ENCODE data around the gene ITPR2. TPM values are rescaled to one million over a fixed set of nuclear protein-coding genes. Genes with fewer than 3 reads are reported as not detected.
"Not testable (repeated sequence)": the region's sequence is repeated elsewhere in the genome, so short reads cannot be mapped to it uniquely, and the experiment has no call there.

ITPR2 gene
- total RNA-seq, 3 donors from 2014 or later: 18.2 to 26.7 (median 21.0) TPM

DNA sequence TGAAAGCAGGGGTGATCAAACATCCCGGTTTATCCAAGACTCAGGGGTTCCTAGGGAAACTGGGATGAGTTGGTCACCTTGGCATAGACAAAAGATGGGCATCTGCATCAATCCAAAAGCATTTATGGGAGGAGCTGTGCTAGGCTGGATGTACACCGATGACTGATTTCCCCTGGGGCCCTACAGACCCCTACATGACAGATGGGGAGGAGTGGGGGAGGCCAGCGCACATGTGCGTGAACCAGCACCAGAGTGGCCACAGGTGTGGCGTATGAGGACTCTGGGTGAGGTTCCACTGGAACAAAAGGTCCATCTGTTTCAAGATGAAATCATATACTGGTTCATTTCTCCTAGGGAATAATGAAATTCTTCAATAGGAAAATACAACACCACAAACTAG is 210.4 kb downstream of the ITPR2 start:
- Mint-ChIP-seq H3K27me3 (ENCODE audit: low read depth) (no peaks in the 10 kb centered on the region), H3K36me3 (ENCODE audit: insufficient read depth) (peaks cover 55% of the 10 kb centered on the region), H3K9me3 (no peaks in the 10 kb centered on the region), H3K4me1 (ENCODE audit: low read depth) (no peaks in the 10 kb centered on the region), H3K4me3 (no peak overlapping the region)
- no peak for ATAC-seq
- DNase-seq: no peak

- H3K4me1 Mint-ChIP-seq (ENCODE audit: low read depth): no peaks in the 10 kb centered on the region
- no peaks in the 10 kb centered on the region for H3K9me3 Mint-ChIP-seq
- H3K4me3 Mint-ChIP-seq: no peak overlapping the region
- no peaks in the 10 kb centered on the region for H3K27me3 Mint-ChIP-seq (ENCODE audit: low read depth)
- peaks cover 52% of the 10 kb centered on the region for H3K36me3 Mint-ChIP-seq (ENCODE audit: insufficient read depth)
- no peak for ATAC-seq
- no peak for DNase-seq
Observed at GRCh38 chr12:26621932-26622331, 211.1 kb downstream of the ITPR2 start.

- peaks cover 51% of the 10 kb centered on the region for H3K36me3 Mint-ChIP-seq (ENCODE audit: insufficient read depth)
- no peak for DNase-seq
- no peak overlapping the region for H3K4me3 Mint-ChIP-seq
- H3K4me1 Mint-ChIP-seq (ENCODE audit: low read depth): no peaks in the 10 kb centered on the region
- H3K27me3 Mint-ChIP-seq (ENCODE audit: low read depth): no peaks in the 10 kb centered on the region
- ATAC-seq: no peak
- H3K9me3 Mint-ChIP-seq: no peaks in the 10 kb centered on the region
Observed at GRCh38 chr12:26620907-26621306, 212.1 kb downstream of the ITPR2 start.

DNA sequence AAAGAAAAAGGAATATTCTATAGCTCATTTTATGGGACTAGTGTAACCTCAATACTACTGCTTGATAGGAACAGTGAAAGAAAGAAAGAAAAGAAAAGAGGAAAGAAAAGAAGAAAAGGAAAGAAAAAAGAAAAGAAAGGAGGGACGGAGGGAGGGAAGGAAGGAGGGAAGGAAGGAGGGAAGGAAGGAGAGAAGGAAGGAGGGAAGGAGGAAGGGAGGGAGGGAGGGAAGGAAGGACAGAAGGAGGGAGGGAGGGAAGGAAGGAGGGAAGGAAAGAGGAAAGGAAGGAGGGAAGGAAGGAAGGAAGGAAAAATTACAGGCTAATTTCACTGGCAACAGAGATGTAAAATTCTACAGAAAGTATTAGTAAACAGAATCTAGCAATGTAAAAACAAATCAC is 215.5 kb downstream of the ITPR2 start:
- Mint-ChIP-seq H3K9me3 (no peaks in the 10 kb centered on the region), H3K4me1 (ENCODE audit: low read depth) (no peaks in the 10 kb centered on the region), H3K36me3 (ENCODE audit: insufficient read depth) (peaks cover 42% of the 10 kb centered on the region), H3K4me3 (no peak overlapping the region), H3K27me3 (ENCODE audit: low read depth) (no peaks in the 10 kb centered on the region)
- ATAC-seq: no peak
- no peak for DNase-seq

DNA sequence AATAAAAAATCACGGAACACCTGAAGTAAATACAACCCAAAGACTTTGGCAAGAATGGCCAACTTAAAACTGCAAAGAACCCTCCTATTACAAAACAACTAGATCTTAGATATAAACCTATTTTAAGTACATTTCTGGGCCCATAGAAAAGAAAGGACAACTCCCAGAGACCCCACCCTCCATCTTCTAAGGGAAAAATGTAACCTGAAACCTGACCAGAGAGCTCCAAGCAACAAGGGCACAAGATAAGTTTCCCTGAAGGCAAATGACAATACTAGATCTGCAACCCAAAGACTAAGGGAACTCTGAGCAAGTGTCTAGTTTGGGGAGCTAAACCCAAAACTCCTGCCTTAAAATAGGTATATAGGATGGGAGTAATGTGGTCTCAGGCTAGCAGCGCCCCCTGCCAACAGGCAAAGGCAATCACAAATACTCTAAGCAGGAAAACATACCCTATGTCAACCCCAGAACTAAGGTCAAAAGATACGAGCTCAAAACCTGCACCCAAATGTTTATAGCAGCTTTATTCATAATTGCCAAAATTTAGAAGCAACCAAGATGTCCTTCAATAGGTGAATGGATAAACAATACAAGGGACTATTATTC is 218.9 kb downstream of the ITPR2 start:
- DNase-seq (no peak), ATAC-seq (no peak)
- H3K4me1 Mint-ChIP-seq (ENCODE audit: low read depth): no peaks in the 10 kb centered on the region
- peaks cover 27% of the 10 kb centered on the region for H3K36me3 Mint-ChIP-seq (ENCODE audit: insufficient read depth)
- no peaks in the 10 kb centered on the region for H3K9me3 Mint-ChIP-seq
- no peak overlapping the region for H3K4me3 Mint-ChIP-seq
- H3K27me3 Mint-ChIP-seq (ENCODE audit: low read depth): no peaks in the 10 kb centered on the region

- ATAC-seq (no peak), DNase-seq (no peak)
- H3K4me1 Mint-ChIP-seq (ENCODE audit: low read depth): no peaks in the 10 kb centered on the region
- H3K36me3 Mint-ChIP-seq (ENCODE audit: insufficient read depth): peaks cover 19% of the 10 kb centered on the region
- H3K9me3 Mint-ChIP-seq: no peaks in the 10 kb centered on the region
- no peak overlapping the region for H3K4me3 Mint-ChIP-seq
- H3K27me3 Mint-ChIP-seq (ENCODE audit: low read depth): no peaks in the 10 kb centered on the region
Observed at GRCh38 chr12:26612203-26612602, 220.8 kb downstream of the ITPR2 start.

- DNase-seq (no peak), ATAC-seq (no peak)
- H3K36me3 Mint-ChIP-seq (ENCODE audit: insufficient read depth): peaks cover 15% of the 10 kb centered on the region
- H3K4me1 Mint-ChIP-seq (ENCODE audit: low read depth): no peaks in the 10 kb centered on the region
- H3K27me3 Mint-ChIP-seq (ENCODE audit: low read depth): no peaks in the 10 kb centered on the region
- no peak overlapping the region for H3K4me3 Mint-ChIP-seq
- no peaks in the 10 kb centered on the region for H3K9me3 Mint-ChIP-seq
Observed at GRCh38 chr12:26611598-26611997, 221.4 kb downstream of the ITPR2 start.

- Mint-ChIP-seq H3K4me1 (ENCODE audit: low read depth) (no peaks in the 10 kb centered on the region), H3K9me3 (no peaks in the 10 kb centered on the region), H3K36me3 (ENCODE audit: insufficient read depth) (peaks cover 13% of the 10 kb centered on the region), H3K27me3 (ENCODE audit: low read depth) (no peaks in the 10 kb centered on the region), H3K4me3 (no peak overlapping the region)
- ATAC-seq (no peak), DNase-seq (no peak)
Observed at GRCh38 chr12:26610774-26611173, 222.2 kb downstream of the ITPR2 start.

DNA sequence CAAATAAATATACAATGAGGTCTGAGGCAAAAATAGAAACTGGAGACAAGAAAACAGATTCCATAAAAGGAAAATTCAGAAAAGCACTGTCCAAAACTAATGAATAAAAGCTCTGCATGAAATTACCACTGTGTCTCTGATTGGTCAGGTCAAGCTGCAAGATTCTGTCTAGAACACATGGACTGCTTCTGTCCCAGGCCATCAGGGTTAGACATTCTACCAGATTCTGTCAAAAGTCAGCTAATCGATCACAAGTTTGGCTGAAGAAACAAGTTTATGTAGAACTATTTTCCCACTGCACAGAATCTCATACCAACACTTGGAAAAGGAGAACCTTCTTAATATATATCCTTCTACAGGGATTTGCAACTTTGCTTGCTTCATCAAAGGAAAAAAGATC is 223.0 kb downstream of the ITPR2 start:
- Mint-ChIP-seq H3K9me3 (no peaks in the 10 kb centered on the region), H3K4me3 (no peak overlapping the region), H3K36me3 (ENCODE audit: insufficient read depth) (peaks cover 15% of the 10 kb centered on the region), H3K27me3 (ENCODE audit: low read depth) (no peaks in the 10 kb centered on the region), H3K4me1 (ENCODE audit: low read depth) (no peaks in the 10 kb centered on the region)
- no peak for DNase-seq
- ATAC-seq: no peak

DNA sequence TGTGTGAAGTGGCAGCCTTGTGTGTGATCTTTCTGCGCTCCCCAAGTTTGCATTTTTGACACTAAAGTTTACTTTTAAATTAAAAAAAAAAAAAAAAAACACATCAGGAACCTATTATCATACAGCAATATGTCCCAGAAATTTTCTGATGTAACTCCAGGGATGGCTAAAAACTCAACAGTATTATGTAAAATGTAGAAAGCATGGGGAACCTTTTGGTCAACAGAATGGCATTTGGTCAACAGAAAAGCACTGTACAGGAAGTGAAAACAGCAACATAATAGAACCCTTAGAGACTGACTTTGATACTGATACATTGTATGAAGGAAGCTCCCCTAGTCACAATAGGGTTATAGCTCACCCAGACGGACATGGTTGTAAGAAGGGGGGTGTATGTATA is 224.3 kb downstream of the ITPR2 start:
- Mint-ChIP-seq H3K4me1 (ENCODE audit: low read depth) (no peaks in the 10 kb centered on the region), H3K9me3 (no peaks in the 10 kb centered on the region), H3K36me3 (ENCODE audit: insufficient read depth) (peaks cover 19% of the 10 kb centered on the region), H3K27me3 (ENCODE audit: low read depth) (no peaks in the 10 kb centered on the region), H3K4me3 (no peak overlapping the region)
- ATAC-seq (no peak), DNase-seq (no peak)

GRCh38 chr12:26608273-26608672 is 224.7 kb downstream of the ITPR2 start:
- H3K4me3 Mint-ChIP-seq: no peak overlapping the region
- ATAC-seq (no peak), DNase-seq (no peak)
- H3K27me3 Mint-ChIP-seq (ENCODE audit: low read depth): no peaks in the 10 kb centered on the region
- H3K4me1 Mint-ChIP-seq (ENCODE audit: low read depth): no peaks in the 10 kb centered on the region
- peaks cover 21% of the 10 kb centered on the region for H3K36me3 Mint-ChIP-seq (ENCODE audit: insufficient read depth)
- H3K9me3 Mint-ChIP-seq: no peaks in the 10 kb centered on the region

- H3K27me3 Mint-ChIP-seq (ENCODE audit: low read depth): no peaks in the 10 kb centered on the region
- H3K4me1 Mint-ChIP-seq (ENCODE audit: low read depth): no peaks in the 10 kb centered on the region
- no peak for ATAC-seq
- H3K4me3 Mint-ChIP-seq: no peak overlapping the region
- no peak for DNase-seq
- H3K36me3 Mint-ChIP-seq (ENCODE audit: insufficient read depth): peaks cover 18% of the 10 kb centered on the region
- H3K9me3 Mint-ChIP-seq: no peaks in the 10 kb centered on the region
Observed at GRCh38 chr12:26606911-26607310, 226.1 kb downstream of the ITPR2 start.

DNA sequence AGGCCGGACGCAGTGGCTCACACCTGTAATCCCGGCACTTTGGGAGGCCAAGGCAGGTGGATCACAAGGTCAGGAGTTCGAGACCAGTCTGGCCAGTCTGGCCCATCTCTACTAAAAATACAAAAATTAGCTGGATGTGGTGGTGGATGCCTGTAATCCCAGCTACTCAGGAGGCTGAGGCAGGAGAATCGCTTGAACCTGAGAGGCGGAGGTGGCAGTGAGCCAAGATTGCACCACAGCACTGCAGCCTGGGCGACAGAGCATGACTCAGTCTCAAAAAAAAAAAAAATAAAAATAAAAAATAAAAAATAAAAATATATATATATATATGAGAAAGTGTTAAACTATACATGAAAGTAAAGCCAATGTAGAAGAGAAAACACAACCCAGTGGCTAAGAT is 228.2 kb downstream of the ITPR2 start:
- H3K4me3 Mint-ChIP-seq; DNase-seq; H3K27me3 Mint-ChIP-seq (ENCODE audit: low read depth); H3K9me3 Mint-ChIP-seq; ATAC-seq; H3K4me1 Mint-ChIP-seq (ENCODE audit: low read depth): not testable (repeated sequence)
- H3K36me3 Mint-ChIP-seq (ENCODE audit: insufficient read depth): peaks cover 30% of the 10 kb centered on the region

GRCh38 chr12:26599096-26599695 is 233.8 kb downstream of the ITPR2 start:
- Mint-ChIP-seq H3K4me1 (ENCODE audit: low read depth) (no peaks in the 10 kb centered on the region), H3K9me3 (no peaks in the 10 kb centered on the region), H3K36me3 (ENCODE audit: insufficient read depth) (peaks cover 52% of the 10 kb centered on the region), H3K4me3 (no peak overlapping the region), H3K27me3 (ENCODE audit: low read depth) (no peaks in the 10 kb centered on the region)
- ATAC-seq (no peak), DNase-seq (no peak)

GRCh38 chr12:26595806-26596205 is 237.2 kb downstream of the ITPR2 start:
- H3K4me1 Mint-ChIP-seq (ENCODE audit: low read depth): no peaks in the 10 kb centered on the region
- ATAC-seq (no peak), DNase-seq (no peak)
- no peaks in the 10 kb centered on the region for H3K27me3 Mint-ChIP-seq (ENCODE audit: low read depth)
- no peak overlapping the region for H3K4me3 Mint-ChIP-seq
- H3K9me3 Mint-ChIP-seq: no peaks in the 10 kb centered on the region
- H3K36me3 Mint-ChIP-seq (ENCODE audit: insufficient read depth): peaks cover 65% of the 10 kb centered on the region

Data from activated T-cell treated with anti-CD3 and anti-CD28 coated beads, Interleukin-2, amount 50 U/mL, for 4 hours (primary cell).